MCF 10A (cell line): ENCODE measurements around the gene CHD1. TPM values are rescaled to one million over a fixed set of nuclear protein-coding genes. Genes with fewer than 3 reads are reported as not detected.

Experiments
- BruUV-seq: library from RNA; stranded (reverse); fragments of 400-500 nt; replicated peaks from 2 replicates; lab custom pipeline; 2021; lab: Mats Ljungman, UMichigan
- CTCF ChIA-PET: fragments of 300-600 bp; sonication (Branson Sonifier 250); formaldehyde crosslinking; extraction: SDS; loops from one replicate; lab custom pipeline; 2021; ENCODE audit warnings: antibody characterized with exemption, inconsistent platforms; lab: Yijun Ruan, JAX
- POLR2A ChIA-PET: fragments of 300-600, 350-650 bp; sonication (Branson Sonifier 250); formaldehyde crosslinking; extraction: SDS; loops from one replicate; lab custom pipeline; 2020; ENCODE audit warnings: antibody characterized with exemption, inconsistent platforms; lab: Yijun Ruan, JAX
- DNase-seq: peaks from one replicate; pipeline ENCODE4 v3.0.0-alpha.2; 2018; ENCODE audit not compliant: unreplicated experiment
- H3K27ac Mint-ChIP-seq: one replicate; pipeline ENCODE4 v1.8.0; 2022; ENCODE audit warnings: mild to moderate bottlenecking, low read depth, mixed read lengths; ENCODE audit not compliant: unreplicated experiment
- H3K27me3 Mint-ChIP-seq: one replicate; pipeline ENCODE4 v1.8.0; 2022; ENCODE audit warnings: mixed read lengths; ENCODE audit not compliant: insufficient read depth, unreplicated experiment
- H3K36me3 Mint-ChIP-seq: one replicate; pipeline ENCODE4 v1.8.0; 2022; ENCODE audit warnings: mild to moderate bottlenecking, moderate library complexity, mixed read lengths; ENCODE audit not compliant: insufficient read depth, unreplicated experiment
- H3K4me1 Mint-ChIP-seq: one replicate; pipeline ENCODE4 v1.8.0; 2022; ENCODE audit warnings: mixed read lengths; ENCODE audit not compliant: insufficient read depth, unreplicated experiment
- H3K4me3 Mint-ChIP-seq: one replicate; pipeline ENCODE4 v1.8.0; 2022; ENCODE audit warnings: mild to moderate bottlenecking, moderate library complexity, mixed read lengths; ENCODE audit not compliant: unreplicated experiment
- H3K9me3 Mint-ChIP-seq: one replicate; pipeline ENCODE4 v1.8.0; 2022; ENCODE audit warnings: mixed read lengths; ENCODE audit not compliant: unreplicated experiment
- CTCF ChIP-seq: fragments of 200-600 bp; IDR thresholded peaks from one replicate; pipeline ENCODE4 v1.8.0; 2022; ENCODE audit warnings: antibody characterized with exemption, mild to moderate bottlenecking; ENCODE audit not compliant: unreplicated experiment
- intact Hi-C: fragments of 100-400 bp; cut with micrococcal nuclease; formaldehyde crosslinking; loops from 2 replicates; pipeline ENCODE4 v1.14.1; 2022
- total RNA-seq: library from RNA; stranded (reverse); gene quantifications from 2 replicates; pipeline ENCODE4 v1.2.3, GENCODE V29; 2022

CHD1 gene
- total RNA-seq, 1 experiment from 2014 or later: 54.7 TPM

- no peak for TF ChIP-seq CTCF
- ChIA-PET CTCF (interaction anchor here (1.0 kb wide), 1 partner anchor 105 kb away, joined by 4 read pairs; no protein-coding TSS in a partner anchor), POLR2A (interaction anchor here (1.3 to 3.8 kb wide), 3 partner anchors 10 to 25 kb away, joined by 5 to 46 read pairs (median 34); partner anchors contain the start of gene CHD1)
- Mint-ChIP-seq H3K27ac (peak overlapping the region; percentile 1), H3K4me1 (peaks cover 23% of the 10 kb centered on the region), H3K4me3 (no peak overlapping the region), H3K36me3 (peaks cover 49% of the 10 kb centered on the region), H3K9me3 (peaks cover 7% of the 10 kb centered on the region), H3K27me3 (no peaks in the 10 kb centered on the region)
- BruUV-seq: no TSS peak
- no peak for DNase-seq
- intact Hi-C loops: no loop called here
These were observed 12.3 kb downstream of the CHD1 start for GRCh38 chr5:98916540-98916939.

GRCh38 chr5:98913911-98914310 lies 14.9 kb downstream of the CHD1 start:
- H3K27ac Mint-ChIP-seq: no peak overlapping the region
- intact Hi-C loops: no loop called here
- no TSS peak for BruUV-seq
- POLR2A ChIA-PET: interaction anchor here (1.7 to 6.5 kb wide), 3 partner anchors 9 to 14 kb away, joined by 5 to 78 read pairs (median 12); partner anchors contain the start of gene CHD1
- H3K4me1 Mint-ChIP-seq: peaks cover 28% of the 10 kb centered on the region
- peaks cover 40% of the 10 kb centered on the region for H3K36me3 Mint-ChIP-seq
- peaks cover 6% of the 10 kb centered on the region for H3K9me3 Mint-ChIP-seq
- CTCF ChIA-PET: interaction anchor here (0.6 to 2.9 kb wide), 8 partner anchors 9 to 301 kb away, joined by 3 to 27 read pairs (median 4); no protein-coding TSS in a partner anchor
- H3K4me3 Mint-ChIP-seq: no peak overlapping the region
- no peaks in the 10 kb centered on the region for H3K27me3 Mint-ChIP-seq
- no peak for DNase-seq
- no peak for TF ChIP-seq CTCF

GRCh38 chr5:98911280-98912040 lies 17.3 kb downstream of the CHD1 start:
- ChIA-PET POLR2A (interaction anchor here (0.7 to 6.5 kb wide), 3 partner anchors 16 to 52 kb away, joined by 3 to 78 read pairs (median 3); partner anchors contain the start of gene CHD1), CTCF (interaction anchor here (0.8 kb wide), 2 partner anchors 17 to 150 kb away, joined by 3 read pairs; partner anchors contain the start of gene CHD1)
- no peak for DNase-seq
- no peak overlapping the region for H3K4me3 Mint-ChIP-seq
- H3K27me3 Mint-ChIP-seq: no peaks in the 10 kb centered on the region
- H3K4me1 Mint-ChIP-seq: peaks cover 20% of the 10 kb centered on the region
- no peak overlapping the region for H3K27ac Mint-ChIP-seq
- intact Hi-C loops: no loop called here
- H3K36me3 Mint-ChIP-seq: peaks cover 30% of the 10 kb centered on the region
- no peak for TF ChIP-seq CTCF
- no peaks in the 10 kb centered on the region for H3K9me3 Mint-ChIP-seq
- no TSS peak for BruUV-seq

GRCh38 chr5:98909363-98909762 lies 19.4 kb downstream of the CHD1 start:
- H3K27ac Mint-ChIP-seq: no peak overlapping the region
- H3K27me3 Mint-ChIP-seq: no peaks in the 10 kb centered on the region
- peaks cover 27% of the 10 kb centered on the region for H3K4me1 Mint-ChIP-seq

More at GRCh38 chr5:98909363-98909762, 19.4 kb downstream of the CHD1 start:
- POLR2A ChIA-PET: interaction anchor here (0.5 to 6.5 kb wide), 3 partner anchors 18 to 153 kb away, joined by 3 to 78 read pairs (median 3); partner anchors contain the start of gene CHD1
- H3K4me3 Mint-ChIP-seq: no peak overlapping the region
- no peak for TF ChIP-seq CTCF
- CTCF ChIA-PET: interaction anchor here (0.9 to 1.2 kb wide), 3 partner anchors 123 to 151 kb away, joined by 3 to 8 read pairs (median 3); no protein-coding TSS in a partner anchor
- peaks cover 28% of the 10 kb centered on the region for H3K36me3 Mint-ChIP-seq
- DNase-seq: no peak
- BruUV-seq: no TSS peak
- intact Hi-C loops: no loop called here
- H3K9me3 Mint-ChIP-seq: no peaks in the 10 kb centered on the region
